HEK293 (cell line): Measurements from ENCODE around the gene EHD1.

ENCODE experiments used
- CTCF ChIA-PET: fragments of 350-600 bp; formaldehyde crosslinking; extraction: SDS; loops from one replicate; lab custom pipeline; 2021; ENCODE audit warnings: antibody characterized with exemption; lab: Yijun Ruan, JAX
- POLR2A ChIA-PET: fragments of 300-600 bp; formaldehyde crosslinking; extraction: SDS; loops from one replicate; lab custom pipeline; 2020; ENCODE audit warnings: antibody characterized with exemption, inconsistent platforms; lab: Yijun Ruan, JAX
- H3K27ac ChIP-seq: fragments of 200-500 bp; sonication (Bioruptor generic); 2 replicates; pipeline ENCODE4 v1.5.1; 2014; ENCODE audit warnings: low read depth, low read length, control low read depth, inconsistent platforms; ENCODE audit errors: extremely low read depth
- H3K36me3 ChIP-seq, 2 experiments: fragments of 200-500 bp in 1 of 2; sonication (Bioruptor generic) in 1 of 2; 1 replicate in 1 of 2; 2 replicates in 1 of 2; pipeline ENCODE4 v1.5.1; 2014 to 2017; ENCODE audit warnings: inconsistent platforms in 2 of 2, low read length in 2 of 2; ENCODE audit not compliant: control insufficient read depth in 2 of 2, insufficient read depth in 1 of 2
- H3K4me1 ChIP-seq: fragments of 200-500 bp; sonication (Bioruptor generic); 2 replicates; pipeline ENCODE4 v1.5.1; 2014; ENCODE audit warnings: mild to moderate bottlenecking, low read length, inconsistent platforms; ENCODE audit not compliant: control insufficient read depth, insufficient read depth
- H3K4me3 ChIP-seq: 2 replicates; pipeline ENCODE4 v1.5.1; 2011; ENCODE audit warnings: low read depth, mild to moderate bottlenecking, control low read depth, low read length, moderate library complexity
- H3K9me3 ChIP-seq: fragments of 200-500 bp; sonication (Bioruptor generic); 2 replicates; pipeline ENCODE4 v1.5.1; 2014; ENCODE audit warnings: low read depth, low read length, inconsistent platforms; ENCODE audit not compliant: control insufficient read depth, insufficient read depth
- CTCF ChIP-seq: fragments of 450-650 bp; formaldehyde crosslinking; IDR thresholded peaks from 2 replicates; pipeline ENCODE4 v1.5.1; 2016; ENCODE audit warnings: missing biosample characterization, missing genetic modification characterization
- FEZF1 ChIP-seq: fragments of 450-650 bp; formaldehyde crosslinking; IDR thresholded peaks from 2 replicates; pipeline ENCODE4 v1.5.1; 2016; ENCODE audit warnings: missing biosample characterization, missing genetic modification characterization
- GLI2 ChIP-seq: fragments of 450-650 bp; formaldehyde crosslinking; IDR thresholded peaks from 2 replicates; pipeline ENCODE4; 2017; ENCODE audit warnings: missing biosample characterization, missing genetic modification characterization, low read depth, borderline replicate concordance
- GLI4 ChIP-seq: fragments of 450-650 bp; formaldehyde crosslinking; IDR thresholded peaks from 2 replicates; pipeline ENCODE4 v1.5.1; 2016; ENCODE audit warnings: missing biosample characterization, missing genetic modification characterization
- GLIS2 ChIP-seq: fragments of 450-650 bp; formaldehyde crosslinking; IDR thresholded peaks from 2 replicates; pipeline ENCODE4 v1.5.1; 2016; ENCODE audit warnings: missing biosample characterization, missing genetic modification characterization
- HOXD13 ChIP-seq: sonication (generic); formaldehyde crosslinking; IDR thresholded peaks from 2 replicates; pipeline ENCODE4 v1.8.0; 2022; ENCODE audit warnings: missing genetic modification reagents, borderline replicate concordance
- KLF1 ChIP-seq: fragments of 450-650 bp; formaldehyde crosslinking; IDR thresholded peaks from 2 replicates; pipeline ENCODE4 v1.5.1; 2016; ENCODE audit warnings: missing biosample characterization, missing genetic modification characterization
- KLF7 ChIP-seq: fragments of 450-650 bp; formaldehyde crosslinking; IDR thresholded peaks from 2 replicates; pipeline ENCODE4 v1.5.1; 2016; ENCODE audit warnings: missing biosample characterization, missing genetic modification characterization, borderline replicate concordance
- KLF9 ChIP-seq: fragments of 450-650 bp; formaldehyde crosslinking; IDR thresholded peaks from 2 replicates; pipeline ENCODE4 v1.5.1; 2016; ENCODE audit warnings: missing biosample characterization, missing genetic modification characterization, low read depth
- MYNN ChIP-seq: fragments of 450-650 bp; formaldehyde crosslinking; IDR thresholded peaks from 2 replicates; pipeline ENCODE4 v1.5.1; 2016; ENCODE audit warnings: missing biosample characterization, missing genetic modification characterization, borderline replicate concordance
- REPIN1 ChIP-seq: fragments of 450-650 bp; formaldehyde crosslinking; IDR thresholded peaks from 2 replicates; pipeline ENCODE4 v1.5.1; 2017; ENCODE audit warnings: missing biosample characterization, missing genetic modification characterization, low read depth
- ZEB2 ChIP-seq: fragments of 450-650 bp; formaldehyde crosslinking; IDR thresholded peaks from 2 replicates; pipeline ENCODE4 v1.5.1; 2016; ENCODE audit warnings: missing biosample characterization, missing genetic modification characterization
- ZFHX2 ChIP-seq: fragments of 450-650 bp; formaldehyde crosslinking; conservative IDR thresholded peaks from 2 replicates; pipeline ENCODE4 v1.5.1; 2016; ENCODE audit warnings: missing biosample characterization, missing genetic modification characterization
- ZIC2 ChIP-seq: fragments of 450-650 bp; formaldehyde crosslinking; IDR thresholded peaks from 2 replicates; pipeline ENCODE4 v1.5.1; 2016; ENCODE audit warnings: missing biosample characterization, missing genetic modification characterization
- ZNF184 ChIP-seq: fragments of 450-650 bp; IDR thresholded peaks from 2 replicates; pipeline ENCODE4 v1.5.1; 2018; ENCODE audit warnings: missing biosample characterization, mild to moderate bottlenecking, missing genetic modification characterization
- ZNF239 ChIP-seq: fragments of 450-650 bp; formaldehyde crosslinking; IDR thresholded peaks from 2 replicates; pipeline ENCODE4 v1.5.1; 2016; ENCODE audit warnings: missing biosample characterization, missing genetic modification characterization
- ZNF274 ChIP-seq, 2 experiments: fragments of 200-500 bp in 1 of 2; fragments of 450-650 bp in 1 of 2; sonication (Bioruptor generic) in 1 of 2; formaldehyde crosslinking in 1 of 2; IDR thresholded peaks; 2 replicates each; pipeline versions ENCODE4 v1.5.1 to v1.6.1; 2014 to 2016; ENCODE audit warnings: borderline replicate concordance in 1 of 2, inconsistent platforms in 1 of 2, low read length in 1 of 2, missing biosample characterization in 1 of 2, missing genetic modification characterization in 1 of 2
- ZNF596 ChIP-seq: fragments of 450-650 bp; IDR thresholded peaks from 2 replicates; pipeline ENCODE4 v1.5.0; 2018; ENCODE audit warnings: missing biosample characterization, mild to moderate bottlenecking, missing genetic modification characterization, moderate library complexity
- ZNF600 ChIP-seq: fragments of 450-650 bp; formaldehyde crosslinking; IDR thresholded peaks from 2 replicates; pipeline ENCODE4 v1.5.1; 2016; ENCODE audit warnings: missing biosample characterization, missing genetic modification characterization
- ZNF624 ChIP-seq: fragments of 450-650 bp; formaldehyde crosslinking; IDR thresholded peaks from 2 replicates; pipeline ENCODE4 v1.5.1; 2017; ENCODE audit warnings: missing biosample characterization, missing genetic modification characterization
- ZNF626 ChIP-seq: fragments of 450-650 bp; sonication (Bioruptor Pico); formaldehyde crosslinking; IDR thresholded peaks from 2 replicates; pipeline ENCODE4 v1.5.1; 2018; ENCODE audit warnings: missing biosample characterization, missing genetic modification characterization, inconsistent platforms
- TF ChIP-seq, protein P1 (sequence below): fragments of 450-650 bp; formaldehyde crosslinking; IDR thresholded peaks from 2 replicates; pipeline ENCODE4 v1.5.1; 2017; ENCODE audit warnings: missing biosample characterization, missing genetic modification characterization
- TF ChIP-seq, protein P2 (sequence below): fragments of 450-650 bp; formaldehyde crosslinking; IDR thresholded peaks from 2 replicates; pipeline ENCODE4 v1.5.1; 2016; ENCODE audit warnings: missing biosample characterization, missing genetic modification characterization
- TF ChIP-seq, protein P3 (sequence below): fragments of 450-650 bp; formaldehyde crosslinking; IDR thresholded peaks from 2 replicates; pipeline ENCODE4 v1.5.1; 2016; ENCODE audit warnings: missing biosample characterization, missing genetic modification characterization

Gene EHD1

DNA sequence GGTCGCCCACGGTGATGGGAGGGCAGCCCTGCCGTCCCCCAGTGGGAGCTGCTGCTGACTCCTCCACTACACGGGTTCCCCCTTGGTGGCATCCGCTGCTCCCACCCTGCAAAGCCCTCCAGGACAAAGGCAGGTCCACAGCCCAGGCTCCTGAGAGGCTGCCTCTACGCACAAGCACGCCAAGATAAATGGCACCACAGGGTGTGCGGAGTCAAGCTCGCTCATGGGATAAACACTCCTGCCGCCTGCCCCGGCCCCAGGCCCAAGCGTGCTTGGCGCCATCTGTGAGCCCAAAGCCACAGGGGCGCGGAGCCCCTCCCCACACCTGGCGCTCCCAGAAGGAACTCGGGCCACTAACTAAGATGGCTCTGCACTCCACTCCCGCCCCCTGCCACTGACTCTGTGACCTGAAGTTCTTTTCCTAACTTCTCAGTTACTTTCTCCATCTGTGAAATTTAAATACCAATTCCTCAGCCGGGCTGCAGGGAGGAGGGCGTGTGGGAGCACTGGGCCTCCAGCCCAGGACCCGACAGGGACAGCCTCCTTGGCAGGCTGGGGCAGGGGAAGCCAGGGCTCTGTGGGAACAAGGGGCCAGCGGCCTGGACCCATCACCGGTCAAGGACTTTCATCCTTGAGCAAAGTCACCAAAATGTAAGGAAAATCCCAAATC lies 14.9 kb downstream of the EHD1 start:
- ChIA-PET CTCF (interaction anchor here (0.7 to 2.7 kb wide), 6 partner anchors 8 to 245 kb away, joined by 3 to 13 read pairs (median 4); partner anchors contain the start of gene EHD1), POLR2A (interaction anchor here (1.5 kb wide), 1 partner anchor 15 kb away, joined by 5 read pairs; the partner anchor contains the start of gene EHD1)
- Histone ChIP-seq H3K4me3 (no peak overlapping the region), H3K36me3 (peaks cover 0 to 12% of the 10 kb centered on the region in 2 experiments; a peak in 1 of 3 replicates), H3K4me1 (no peaks in the 10 kb centered on the region), H3K27ac (no peak overlapping the region)
- TF ChIP-seq GLI2 (tag by site-specific recombination) (no peak), ZNF274 (IDR thresholded peaks at IDR 0.05; ENCODE audit: low read length) (no peak), ZNF274 (tag by site-specific recombination; IDR thresholded peaks at IDR 0.05; ENCODE audit: borderline replicate concordance) (no peak), KLF7 (no peak), ZNF624 (tag by site-specific recombination) (no peak), KLF9 (tag by site-specific recombination) (no peak), FEZF1 (tag by site-specific recombination) (no peak), ZIC2 (tag by site-specific recombination) (peak; percentile 68), ZFHX2 (peak; percentile 39; the same call in 1 of the 2 replicates)
- TF ChIP-seq, protein P1, sequence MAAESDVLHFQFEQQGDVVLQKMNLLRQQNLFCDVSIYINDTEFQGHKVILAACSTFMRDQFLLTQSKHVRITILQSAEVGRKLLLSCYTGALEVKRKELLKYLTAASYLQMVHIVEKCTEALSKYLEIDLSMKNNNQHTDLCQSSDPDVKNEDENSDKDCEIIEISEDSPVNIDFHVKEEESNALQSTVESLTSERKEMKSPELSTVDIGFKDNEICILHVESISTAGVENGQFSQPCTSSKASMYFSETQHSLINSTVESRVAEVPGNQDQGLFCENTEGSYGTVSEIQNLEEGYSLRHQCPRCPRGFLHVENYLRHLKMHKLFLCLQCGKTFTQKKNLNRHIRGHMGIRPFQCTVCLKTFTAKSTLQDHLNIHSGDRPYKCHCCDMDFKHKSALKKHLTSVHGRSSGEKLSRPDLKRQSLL = no peak
- TF ChIP-seq, all 188 proteins: peak for 2
- H3K9me3 ChIP-seq = no peaks in the 10 kb centered on the region

GRCh38 chr11:64862987-64863390 lies 15.4 kb downstream of the EHD1 start:
- Histone ChIP-seq H3K36me3 (peaks cover 0 to 15% of the 10 kb centered on the region in 2 experiments; a peak in 1 of 3 replicates), H3K27ac (no peak overlapping the region), H3K4me3 (no peak overlapping the region), H3K9me3 (no peaks in the 10 kb centered on the region)
- POLR2A ChIA-PET = no interaction called here
- TF ChIP-seq ZNF239 (no peak), ZNF626 (no peak), KLF1 (tag by site-specific recombination) (no peak), GLIS2 (tag by site-specific recombination) (no peak), CTCF (tag by site-specific recombination) (no peak), ZNF596 (tag by site-specific recombination) (no peak), HOXD13 (CRISPR knock-in tag) (no peak), MYNN (tag by site-specific recombination) (no peak), ZNF184 (no peak), KLF7 (no peak), ZNF600 (tag by site-specific recombination) (no peak), GLI4 (tag by site-specific recombination) (no peak), REPIN1 (tag by site-specific recombination) (no peak), ZEB2 (tag by site-specific recombination) (no peak)
- TF ChIP-seq, protein P2, sequence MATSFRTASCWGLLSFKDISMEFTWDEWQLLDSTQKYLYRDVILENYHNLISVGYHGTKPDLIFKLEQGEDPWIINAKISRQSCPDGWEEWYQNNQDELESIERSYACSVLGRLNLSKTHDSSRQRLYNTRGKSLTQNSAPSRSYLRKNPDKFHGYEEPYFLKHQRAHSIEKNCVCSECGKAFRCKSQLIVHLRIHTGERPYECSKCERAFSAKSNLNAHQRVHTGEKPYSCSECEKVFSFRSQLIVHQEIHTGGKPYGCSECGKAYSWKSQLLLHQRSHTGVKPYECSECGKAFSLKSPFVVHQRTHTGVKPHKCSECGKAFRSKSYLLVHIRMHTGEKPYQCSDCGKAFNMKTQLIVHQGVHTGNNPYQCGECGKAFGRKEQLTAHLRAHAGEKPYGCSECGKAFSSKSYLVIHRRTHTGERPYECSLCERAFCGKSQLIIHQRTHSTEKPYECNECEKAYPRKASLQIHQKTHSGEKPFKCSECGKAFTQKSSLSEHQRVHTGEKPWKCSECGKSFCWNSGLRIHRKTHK (tag by site-specific recombination) = no peak
- TF ChIP-seq, protein P3, sequence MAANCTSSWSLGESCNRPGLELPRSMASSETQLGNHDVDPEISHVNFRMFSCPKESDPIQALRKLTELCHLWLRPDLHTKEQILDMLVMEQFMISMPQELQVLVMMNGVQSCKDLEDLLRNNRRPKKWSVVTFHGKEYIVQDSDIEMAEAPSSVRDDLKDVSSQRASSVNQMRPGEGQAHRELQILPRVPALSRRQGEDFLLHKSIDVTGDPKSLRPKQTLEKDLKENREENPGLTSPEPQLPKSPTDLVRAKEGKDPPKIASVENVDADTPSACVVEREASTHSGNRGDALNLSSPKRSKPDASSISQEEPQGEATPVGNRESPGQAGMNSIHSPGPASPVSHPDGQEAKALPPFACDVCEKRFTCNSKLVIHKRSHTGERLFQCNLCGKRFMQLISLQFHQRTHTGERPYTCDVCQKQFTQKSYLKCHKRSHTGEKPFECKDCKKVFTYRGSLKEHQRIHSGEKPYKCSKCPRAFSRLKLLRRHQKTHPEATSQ = no peak
- TF ChIP-seq, all 188 proteins: peak for 0
- no peaks in the 10 kb centered on the region for H3K4me1 ChIP-seq
- CTCF ChIA-PET = interaction anchor here (0.7 to 2.7 kb wide), 2 partner anchors 14 kb away, joined by 4 to 12 read pairs; no protein-coding TSS in a partner anchor
